Measurements from ENCODE around the gene LRCH1. TPM values are rescaled to one million over a fixed set of nuclear protein-coding genes. Genes with fewer than 3 reads are reported as not detected.

LRCH1 gene
- total and polyA plus RNA-seq, 2 of the 13 experiments (the other 11 are each of a cell fraction or from before 2014, with no cell fraction given): 4.1 to 12.6 TPM

- no peak for TF ChIP-seq ZNF264 (CRISPR knock-in tag; IDR thresholded peaks at IDR 0.05)
- TF ChIP-seq, protein P1, sequence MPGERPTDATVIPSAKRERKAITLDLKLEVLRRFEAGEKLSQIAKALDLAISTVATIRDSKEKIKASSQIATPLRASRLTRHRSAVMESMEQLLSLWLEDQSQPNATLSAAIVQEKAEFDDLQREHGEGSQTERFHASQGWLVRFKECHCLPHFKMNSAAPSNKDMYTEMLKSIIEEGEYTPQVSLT (CRISPR knock-in tag; IDR thresholded peaks at IDR 0.05; ENCODE audit: borderline replicate concordance, low read depth): no peak
- TF ChIP-seq, protein P2, sequence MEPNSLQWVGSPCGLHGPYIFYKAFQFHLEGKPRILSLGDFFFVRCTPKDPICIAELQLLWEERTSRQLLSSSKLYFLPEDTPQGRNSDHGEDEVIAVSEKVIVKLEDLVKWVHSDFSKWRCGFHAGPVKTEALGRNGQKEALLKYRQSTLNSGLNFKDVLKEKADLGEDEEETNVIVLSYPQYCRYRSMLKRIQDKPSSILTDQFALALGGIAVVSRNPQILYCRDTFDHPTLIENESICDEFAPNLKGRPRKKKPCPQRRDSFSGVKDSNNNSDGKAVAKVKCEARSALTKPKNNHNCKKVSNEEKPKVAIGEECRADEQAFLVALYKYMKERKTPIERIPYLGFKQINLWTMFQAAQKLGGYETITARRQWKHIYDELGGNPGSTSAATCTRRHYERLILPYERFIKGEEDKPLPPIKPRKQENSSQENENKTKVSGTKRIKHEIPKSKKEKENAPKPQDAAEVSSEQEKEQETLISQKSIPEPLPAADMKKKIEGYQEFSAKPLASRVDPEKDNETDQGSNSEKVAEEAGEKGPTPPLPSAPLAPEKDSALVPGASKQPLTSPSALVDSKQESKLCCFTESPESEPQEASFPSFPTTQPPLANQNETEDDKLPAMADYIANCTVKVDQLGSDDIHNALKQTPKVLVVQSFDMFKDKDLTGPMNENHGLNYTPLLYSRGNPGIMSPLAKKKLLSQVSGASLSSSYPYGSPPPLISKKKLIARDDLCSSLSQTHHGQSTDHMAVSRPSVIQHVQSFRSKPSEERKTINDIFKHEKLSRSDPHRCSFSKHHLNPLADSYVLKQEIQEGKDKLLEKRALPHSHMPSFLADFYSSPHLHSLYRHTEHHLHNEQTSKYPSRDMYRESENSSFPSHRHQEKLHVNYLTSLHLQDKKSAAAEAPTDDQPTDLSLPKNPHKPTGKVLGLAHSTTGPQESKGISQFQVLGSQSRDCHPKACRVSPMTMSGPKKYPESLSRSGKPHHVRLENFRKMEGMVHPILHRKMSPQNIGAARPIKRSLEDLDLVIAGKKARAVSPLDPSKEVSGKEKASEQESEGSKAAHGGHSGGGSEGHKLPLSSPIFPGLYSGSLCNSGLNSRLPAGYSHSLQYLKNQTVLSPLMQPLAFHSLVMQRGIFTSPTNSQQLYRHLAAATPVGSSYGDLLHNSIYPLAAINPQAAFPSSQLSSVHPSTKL (CRISPR knock-in tag; IDR thresholded peaks at IDR 0.05): peak; percentile 50; the same call in 1 of the 2 replicates
- TF ChIP-seq ZNF83 (CRISPR knock-in tag; IDR thresholded peaks at IDR 0.05; ENCODE audit: borderline replicate concordance): no peak
- TF ChIP-seq ETS1 (CRISPR knock-in tag; IDR thresholded peaks at IDR 0.05): no peak
- TF ChIP-seq, protein P3, sequence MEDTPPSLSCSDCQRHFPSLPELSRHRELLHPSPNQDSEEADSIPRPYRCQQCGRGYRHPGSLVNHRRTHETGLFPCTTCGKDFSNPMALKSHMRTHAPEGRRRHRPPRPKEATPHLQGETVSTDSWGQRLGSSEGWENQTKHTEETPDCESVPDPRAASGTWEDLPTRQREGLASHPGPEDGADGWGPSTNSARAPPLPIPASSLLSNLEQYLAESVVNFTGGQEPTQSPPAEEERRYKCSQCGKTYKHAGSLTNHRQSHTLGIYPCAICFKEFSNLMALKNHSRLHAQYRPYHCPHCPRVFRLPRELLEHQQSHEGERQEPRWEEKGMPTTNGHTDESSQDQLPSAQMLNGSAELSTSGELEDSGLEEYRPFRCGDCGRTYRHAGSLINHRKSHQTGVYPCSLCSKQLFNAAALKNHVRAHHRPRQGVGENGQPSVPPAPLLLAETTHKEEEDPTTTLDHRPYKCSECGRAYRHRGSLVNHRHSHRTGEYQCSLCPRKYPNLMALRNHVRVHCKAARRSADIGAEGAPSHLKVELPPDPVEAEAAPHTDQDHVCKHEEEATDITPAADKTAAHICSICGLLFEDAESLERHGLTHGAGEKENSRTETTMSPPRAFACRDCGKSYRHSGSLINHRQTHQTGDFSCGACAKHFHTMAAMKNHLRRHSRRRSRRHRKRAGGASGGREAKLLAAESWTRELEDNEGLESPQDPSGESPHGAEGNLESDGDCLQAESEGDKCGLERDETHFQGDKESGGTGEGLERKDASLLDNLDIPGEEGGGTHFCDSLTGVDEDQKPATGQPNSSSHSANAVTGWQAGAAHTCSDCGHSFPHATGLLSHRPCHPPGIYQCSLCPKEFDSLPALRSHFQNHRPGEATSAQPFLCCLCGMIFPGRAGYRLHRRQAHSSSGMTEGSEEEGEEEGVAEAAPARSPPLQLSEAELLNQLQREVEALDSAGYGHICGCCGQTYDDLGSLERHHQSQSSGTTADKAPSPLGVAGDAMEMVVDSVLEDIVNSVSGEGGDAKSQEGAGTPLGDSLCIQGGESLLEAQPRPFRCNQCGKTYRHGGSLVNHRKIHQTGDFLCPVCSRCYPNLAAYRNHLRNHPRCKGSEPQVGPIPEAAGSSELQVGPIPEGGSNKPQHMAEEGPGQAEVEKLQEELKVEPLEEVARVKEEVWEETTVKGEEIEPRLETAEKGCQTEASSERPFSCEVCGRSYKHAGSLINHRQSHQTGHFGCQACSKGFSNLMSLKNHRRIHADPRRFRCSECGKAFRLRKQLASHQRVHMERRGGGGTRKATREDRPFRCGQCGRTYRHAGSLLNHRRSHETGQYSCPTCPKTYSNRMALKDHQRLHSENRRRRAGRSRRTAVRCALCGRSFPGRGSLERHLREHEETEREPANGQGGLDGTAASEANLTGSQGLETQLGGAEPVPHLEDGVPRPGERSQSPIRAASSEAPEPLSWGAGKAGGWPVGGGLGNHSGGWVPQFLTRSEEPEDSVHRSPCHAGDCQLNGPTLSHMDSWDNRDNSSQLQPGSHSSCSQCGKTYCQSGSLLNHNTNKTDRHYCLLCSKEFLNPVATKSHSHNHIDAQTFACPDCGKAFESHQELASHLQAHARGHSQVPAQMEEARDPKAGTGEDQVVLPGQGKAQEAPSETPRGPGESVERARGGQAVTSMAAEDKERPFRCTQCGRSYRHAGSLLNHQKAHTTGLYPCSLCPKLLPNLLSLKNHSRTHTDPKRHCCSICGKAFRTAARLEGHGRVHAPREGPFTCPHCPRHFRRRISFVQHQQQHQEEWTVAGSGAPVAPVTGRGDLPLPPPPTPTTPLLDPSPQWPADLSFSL (CRISPR knock-in tag; IDR thresholded peaks at IDR 0.05): no peak
- TF ChIP-seq ZC3H4 (CRISPR knock-in tag; IDR thresholded peaks at IDR 0.05; ENCODE audit: borderline replicate concordance): no peak
- no peak for TF ChIP-seq SKI (IDR thresholded peaks at IDR 0.05; ENCODE audit: partially characterized antibody)
- no peak for TF ChIP-seq ZNF580 (CRISPR knock-in tag; IDR thresholded peaks at IDR 0.05; ENCODE audit: borderline replicate concordance, low read depth)
- no peak for TF ChIP-seq TAF15 (IDR thresholded peaks at IDR 0.05; ENCODE audit: low read depth, low read length, poor library complexity, severe bottlenecking)
- TF ChIP-seq, protein P4, sequence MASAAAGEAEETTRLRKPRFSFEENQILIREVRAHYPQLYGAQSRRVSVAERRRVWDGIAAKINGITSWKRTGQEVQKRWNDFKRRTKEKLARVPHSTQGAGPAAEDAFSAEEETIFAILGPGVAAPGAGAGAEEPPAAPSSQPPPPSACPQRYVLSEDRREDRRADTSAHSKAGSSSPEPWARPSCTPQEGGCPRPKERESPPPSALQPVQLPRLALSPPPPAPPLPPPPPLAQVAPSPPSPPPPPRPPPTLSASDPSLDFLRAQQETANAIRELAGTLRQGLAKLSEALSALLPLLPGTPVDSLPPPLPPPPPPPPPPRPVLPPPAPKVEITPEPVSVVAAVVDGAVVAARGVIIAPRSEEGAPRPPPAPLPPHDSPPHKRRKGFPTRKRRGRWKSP (CRISPR knock-in tag; IDR thresholded peaks at IDR 0.05): no peak
- no peak for TF ChIP-seq ZBTB1 (CRISPR knock-in tag; IDR thresholded peaks at IDR 0.05; ENCODE audit: borderline replicate concordance)
- no peak for TF ChIP-seq KMT2B (CRISPR knock-in tag; IDR thresholded peaks at IDR 0.05)
- peak; percentile 48 for TF ChIP-seq SAP130 (CRISPR knock-in tag; IDR thresholded peaks at IDR 0.05; ENCODE audit: low read depth)
- no peak for TF ChIP-seq ZNF451 (CRISPR knock-in tag; IDR thresholded peaks at IDR 0.05)
- TF ChIP-seq ZNF350 (CRISPR knock-in tag; IDR thresholded peaks at IDR 0.05; ENCODE audit: borderline replicate concordance, low read depth): no peak
- TF ChIP-seq THAP11 (CRISPR knock-in tag; IDR thresholded peaks at IDR 0.05): no peak
Measured at GRCh38 chr13:46603165-46603603, 50.2 kb downstream of the LRCH1 start (continued).

All from HepG2 (cell line).